BLaER1 treated with 17β-estradiol and CSF1 and Interleukin-3, amounts not matched to agents 10 nM and 100 nM (cell line): ENCODE measurements around the gene F5.

Source experiments
- H3K27ac ChIP-seq, 11 experiments: shearing (Covaris generic); formaldehyde crosslinking; 2 replicates each; pipeline ENCODE4 v1.8.1; 2022
- H3K27me3 ChIP-seq, 11 experiments: shearing (Covaris generic); formaldehyde crosslinking; 2 replicates each; pipeline ENCODE4 v1.8.1; 2022
- H3K36me3 ChIP-seq, 11 experiments: shearing (Covaris generic); formaldehyde crosslinking; 2 replicates each; pipeline ENCODE4 v1.8.1; 2022
- H3K4me1 ChIP-seq, 10 experiments: shearing (Covaris generic); formaldehyde crosslinking; 2 replicates each; pipeline ENCODE4 v1.8.1; 2022
- H3K4me2 ChIP-seq, 11 experiments: shearing (Covaris generic); formaldehyde crosslinking; 2 replicates each; pipeline ENCODE4 v1.8.1; 2022
- H3K4me3 ChIP-seq, 10 experiments: shearing (Covaris generic); formaldehyde crosslinking; 2 replicates each; pipeline ENCODE4 v1.8.1; 2022
- H3K9ac ChIP-seq, 11 experiments: shearing (Covaris generic); formaldehyde crosslinking; 2 replicates each; pipeline ENCODE4 v1.8.1; 2022
- H3K9me3 ChIP-seq, 11 experiments: shearing (Covaris generic); formaldehyde crosslinking; replicated peaks in 1 of 11; 2 replicates each; pipeline ENCODE4 v1.8.1; 2022
- H4K20me1 ChIP-seq, 11 experiments: shearing (Covaris generic); formaldehyde crosslinking; 2 replicates each; pipeline ENCODE4 v1.8.1; 2022
- Cebpa-rat ChIP-seq, 11 experiments: shearing (Covaris generic); IDR thresholded peaks; 2 replicates each; pipeline ENCODE4 v1.8.1; 2022

Gene F5

GRCh38 chr1:169493251-169493650 is 93.0 kb downstream of the F5 start:
- no peak overlapping the region for H3K4me2 ChIP-seq
- H3K4me3 ChIP-seq: no peak overlapping the region
- H4K20me1 ChIP-seq: no peaks in the 10 kb centered on the region
- TF ChIP-seq Cebpa-rat (IDR thresholded peaks at IDR 0.05): no peak
- H3K9me3 ChIP-seq: peaks cover 0 to 5% (median 0%) of the 10 kb centered on the region in 11 experiments; a peak in 3 of 22 replicates
- H3K27ac ChIP-seq: no peak overlapping the region
- H3K36me3 ChIP-seq: no peaks in the 10 kb centered on the region
- H3K9ac ChIP-seq: no peak overlapping the region
- H3K4me1 ChIP-seq: peaks cover 0 to 2% (median 0%) of the 10 kb centered on the region in 10 experiments; a peak in 2 of 20 replicates
- no peaks in the 10 kb centered on the region for H3K27me3 ChIP-seq

DNA sequence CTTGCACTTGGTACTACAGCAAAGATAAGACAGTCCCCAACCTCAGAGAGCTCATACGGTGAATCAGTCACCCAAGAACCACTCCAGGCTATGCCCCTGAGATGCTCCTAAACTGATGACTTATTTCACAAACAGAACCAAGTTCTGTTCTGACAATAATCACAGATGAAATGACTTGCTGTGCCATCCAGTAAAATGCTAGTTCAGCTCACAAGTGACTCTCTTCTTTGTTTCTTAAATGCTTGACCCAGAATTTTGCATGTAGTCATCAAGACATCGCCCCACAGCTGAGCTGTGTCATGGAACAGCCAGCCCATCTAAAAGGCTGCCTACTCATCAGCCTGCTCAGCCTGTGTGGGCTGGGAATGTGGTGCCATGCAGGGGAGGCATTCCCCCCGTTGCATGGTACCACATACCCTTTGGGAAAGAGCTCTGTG is 94.4 kb downstream of the F5 start:
- Histone ChIP-seq H3K36me3 (no peaks in the 10 kb centered on the region), H3K9ac (no peak overlapping the region), H3K4me1 (peaks cover 3 to 11% (median 6%) of the 10 kb centered on the region in 10 experiments; a peak in 18 of 20 replicates), H3K4me2 (no peak overlapping the region), H3K9me3 (no peaks in the 10 kb centered on the region), H3K4me3 (no peak overlapping the region), H4K20me1 (no peaks in the 10 kb centered on the region), H3K27me3 (no peaks in the 10 kb centered on the region), H3K27ac (no peak overlapping the region)
- TF ChIP-seq Cebpa-rat (IDR thresholded peaks at IDR 0.05): no peak

GRCh38 chr1:169488157-169488556 is 98.1 kb downstream of the F5 start:
- Histone ChIP-seq H4K20me1 (peaks cover 0 to 15% (median 0%) of the 10 kb centered on the region in 11 experiments; a peak in 3 of 22 replicates), H3K27ac (no peak overlapping the region), H3K36me3 (no peaks in the 10 kb centered on the region), H3K9me3 (no peaks in the 10 kb centered on the region), H3K4me2 (peak overlapping the region in 3 of 11 experiments; percentile 31 to 92 (median 88); a peak in 2 of 22 replicates), H3K4me3 (no peak overlapping the region), H3K27me3 (no peaks in the 10 kb centered on the region), H3K9ac (no peak overlapping the region), H3K4me1 (peaks cover 28 to 39% (median 31%) of the 10 kb centered on the region in 10 experiments)
- no peak for TF ChIP-seq Cebpa-rat (IDR thresholded peaks at IDR 0.05)

- no peaks in the 10 kb centered on the region for H3K27me3 ChIP-seq
- H3K9ac ChIP-seq: no peak overlapping the region
- H3K4me3 ChIP-seq: no peak overlapping the region
- peak overlapping the region; percentile 0 to 97 (median 86); a peak in 13 of 22 replicates for H3K4me2 ChIP-seq
- H4K20me1 ChIP-seq: peaks cover 0 to 16% (median 0%) of the 10 kb centered on the region in 11 experiments; a peak in 3 of 22 replicates
- H3K27ac ChIP-seq: no peak overlapping the region
- H3K4me1 ChIP-seq: peaks cover 28 to 41% (median 31%) of the 10 kb centered on the region in 10 experiments
- H3K9me3 ChIP-seq: no peaks in the 10 kb centered on the region
- no peak for TF ChIP-seq Cebpa-rat (IDR thresholded peaks at IDR 0.05)
- H3K36me3 ChIP-seq: no peaks in the 10 kb centered on the region
Observed at GRCh38 chr1:169487561-169487960, 98.7 kb downstream of the F5 start.

DNA sequence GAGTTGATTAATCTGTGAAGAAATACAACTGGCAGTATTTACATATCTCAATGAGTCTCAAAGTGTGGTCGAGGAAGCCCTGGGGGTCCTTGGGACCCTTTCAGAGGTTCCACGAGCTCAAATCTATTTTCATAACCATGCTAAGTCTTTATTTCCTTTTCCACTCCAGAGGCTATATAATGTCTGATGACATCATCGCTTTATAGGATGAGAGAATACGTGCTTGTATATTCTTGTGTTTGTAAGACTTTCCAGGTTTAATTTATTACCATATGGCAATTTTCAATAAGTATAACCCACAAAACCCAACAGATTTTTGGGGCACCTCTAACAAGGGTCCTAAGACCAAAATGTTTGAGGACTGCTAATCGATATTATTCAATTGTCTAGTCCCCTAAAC is 99.1 kb downstream of the F5 start:
- H3K27ac ChIP-seq: no peak overlapping the region
- H4K20me1 ChIP-seq: peaks cover 0 to 16% (median 0%) of the 10 kb centered on the region in 11 experiments; a peak in 3 of 22 replicates
- peak overlapping the region in 2 of 11 experiments; percentile 76 to 92; a peak in 3 of 22 replicates for H3K9ac ChIP-seq
- H3K9me3 ChIP-seq: no peaks in the 10 kb centered on the region
- H3K4me3 ChIP-seq: peak overlapping the region in 2 of 10 experiments; percentile 84 to 91; a peak in 1 of 20 replicates
- peak overlapping the region; percentile 76 to 97 (median 88) for H3K4me2 ChIP-seq
- H3K27me3 ChIP-seq: no peaks in the 10 kb centered on the region
- H3K4me1 ChIP-seq: peaks cover 28 to 41% (median 31%) of the 10 kb centered on the region in 10 experiments
- H3K36me3 ChIP-seq: no peaks in the 10 kb centered on the region
- no peak for TF ChIP-seq Cebpa-rat (IDR thresholded peaks at IDR 0.05)

GRCh38 chr1:169486281-169487051 is 99.8 kb downstream of the F5 start:
- peak overlapping the region; percentile 24 to 90 (median 74); a peak in 21 of 22 replicates for H3K27ac ChIP-seq
- peaks cover 0 to 16% (median 0%) of the 10 kb centered on the region in 11 experiments; a peak in 3 of 22 replicates for H4K20me1 ChIP-seq
- H3K4me1 ChIP-seq: peaks cover 28 to 41% (median 31%) of the 10 kb centered on the region in 10 experiments
- no peaks in the 10 kb centered on the region for H3K36me3 ChIP-seq
- TF ChIP-seq Cebpa-rat (IDR thresholded peaks at IDR 0.05): no peak
- H3K4me2 ChIP-seq: peak overlapping the region; percentile 76 to 97 (median 88)
- peak overlapping the region; percentile 76 to 92 (median 87) for H3K9ac ChIP-seq
- H3K9me3 ChIP-seq: no peaks in the 10 kb centered on the region
- no peaks in the 10 kb centered on the region for H3K27me3 ChIP-seq
- peak overlapping the region; percentile 74 to 91 (median 80) for H3K4me3 ChIP-seq

- no peaks in the 10 kb centered on the region for H3K9me3 ChIP-seq
- TF ChIP-seq Cebpa-rat (IDR thresholded peaks at IDR 0.05): no peak
- peak within 1 kb of the TSS; percentile 78 to 93 (median 87) for H3K9ac ChIP-seq
- no peaks in the 10 kb centered on the region for H3K36me3 ChIP-seq
- peaks cover 28 to 41% (median 31%) of the 10 kb centered on the region in 10 experiments for H3K4me1 ChIP-seq
- peaks cover 0 to 16% (median 0%) of the 10 kb centered on the region in 11 experiments; a peak in 3 of 22 replicates for H4K20me1 ChIP-seq
- peak within 1 kb of the TSS; percentile 72 to 90 (median 81) for H3K27ac ChIP-seq
- H3K27me3 ChIP-seq: no peaks in the 10 kb centered on the region
- peak within 1 kb of the TSS; percentile 74 to 91 (median 80) for H3K4me3 ChIP-seq
- H3K4me2 ChIP-seq: peak within 1 kb of the TSS; percentile 79 to 97 (median 89)
Observed at GRCh38 chr1:169485431-169486280, 100.6 kb downstream of the F5 start, which contains the start of gene SLC19A2. Gene SLC19A2, minus strand, starts transcription at chr1:169485944. Its CDS starts 178 bp downstream, at chr1:169485766.

DNA sequence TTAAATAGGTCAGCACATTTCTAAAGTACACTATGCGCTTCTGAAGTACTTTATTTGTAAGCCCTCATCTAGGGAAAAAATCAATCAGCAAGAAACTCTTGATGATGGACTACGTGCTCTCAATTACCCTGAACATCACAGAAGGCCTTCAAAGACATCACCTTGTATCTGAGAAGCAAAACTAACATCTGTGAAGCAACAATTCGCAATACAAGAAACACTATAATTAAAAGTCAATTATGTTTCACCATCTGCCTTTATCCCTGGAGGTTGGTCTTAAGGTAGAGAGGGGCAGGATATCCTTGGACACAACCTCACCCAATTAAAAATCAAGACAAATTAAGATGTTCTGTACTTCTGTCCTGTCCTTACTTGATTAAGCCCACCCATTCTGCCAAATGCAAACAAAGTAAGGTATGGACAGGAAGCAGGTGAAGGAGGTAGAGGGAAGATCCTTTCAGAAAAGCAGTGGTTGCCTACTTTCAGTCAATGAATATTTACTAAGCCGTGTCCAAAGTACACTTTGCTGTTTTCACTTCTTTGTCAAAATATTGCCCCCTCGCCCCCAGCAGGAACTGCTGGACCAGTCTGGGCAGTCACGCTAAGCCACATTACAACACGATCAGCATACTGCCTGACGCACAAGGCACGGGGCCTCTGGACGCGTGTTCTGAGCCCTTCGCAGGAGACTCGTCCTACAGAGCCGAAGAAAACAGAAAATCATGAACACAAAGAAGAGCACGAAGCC is 101.4 kb downstream of the F5 start:
- Histone ChIP-seq H3K27ac (peak overlapping the region; percentile 72 to 90 (median 81)), H3K4me1 (peaks cover 28 to 41% (median 31%) of the 10 kb centered on the region in 10 experiments), H3K4me2 (peak overlapping the region; percentile 79 to 97 (median 89))

More for the DNA sequence above, 101.4 kb downstream of the F5 start:
- Histone ChIP-seq H3K4me3 (peak overlapping the region; percentile 74 to 91 (median 80)), H3K27me3 (no peaks in the 10 kb centered on the region), H3K36me3 (no peaks in the 10 kb centered on the region), H3K9ac (peak overlapping the region; percentile 78 to 93 (median 87)), H3K9me3 (no peaks in the 10 kb centered on the region), H4K20me1 (peaks cover 0 to 16% (median 0%) of the 10 kb centered on the region in 11 experiments; a peak in 4 of 22 replicates)
- no peak for TF ChIP-seq Cebpa-rat (IDR thresholded peaks at IDR 0.05)
